HCT116 (cell line): ENCODE measurements around the gene ARHGEF17. TPM values are rescaled to one million over a fixed set of nuclear protein-coding genes. Genes with fewer than 3 reads are reported as not detected.

Source experiments
- ATAC-seq: fragments of 200-7000 bp; cut with Tn5 transposase; 2 replicates; pipeline ENCODE4 v1.9.1; 2020; ENCODE audit warnings: mild to moderate bottlenecking, moderate library complexity
- BruUV-seq: library from RNA; stranded (reverse); fragments of 400-500 nt; replicated peaks from 2 replicates; lab custom pipeline; 2021; lab: Mats Ljungman, UMichigan
- CTCF ChIA-PET: fragments of 300-600 bp; sonication (Branson Sonifier 250); formaldehyde crosslinking; loops from one replicate; lab custom pipeline; 2021; ENCODE audit warnings: antibody characterized with exemption; lab: Charles Lee
- POLR2A ChIA-PET: fragments of 300-600, 350-600 bp; sonication (Branson Sonifier 250); formaldehyde crosslinking; loops from one replicate; lab custom pipeline; 2021; ENCODE audit warnings: antibody characterized with exemption; lab: Charles Lee
- RAD21 ChIA-PET, 2 experiments: fragments of 300-600 bp; sonication (Branson Sonifier 250); formaldehyde crosslinking; loops; one replicate each; lab custom pipeline; 2023; ENCODE audit warnings: low total read pairs in 2 of 2; ENCODE audit not compliant: uncharacterized antibody in 2 of 2, unreplicated experiment in 2 of 2, low non-redundant PET in 1 of 2; lab: Charles Lee
- DNase-seq: peaks from one replicate; pipeline ENCODE4 v3.0.0-alpha.2; 2010; ENCODE audit warnings: low read depth, low spot score
- H2AFZ ChIP-seq: fragments of 200-600 bp; shearing (Covaris generic), sonication (generic); 2 replicates; pipeline ENCODE4 v1.6.1; 2017; ENCODE audit warnings: low read depth, mixed run types, mixed read lengths, antibody characterized with exemption, low read length; ENCODE audit not compliant: poor library complexity, severe bottlenecking
- H3K27ac ChIP-seq: 2 replicates; pipeline ENCODE4 v1.5.1; 2012; ENCODE audit warnings: low read depth, low read length
- H3K27me3 ChIP-seq: fragments of 200-600 bp; sonication (generic); 2 replicates; pipeline ENCODE4 v1.6.1; 2016; ENCODE audit warnings: mixed run types, low read length, mixed read lengths; ENCODE audit not compliant: insufficient read depth
- H3K36me3 ChIP-seq, 2 experiments: fragments of 200-500 bp in 1 of 2; fragments of 200-600 bp in 1 of 2; sonication (Bioruptor generic) in 1 of 2; sonication (generic) in 1 of 2; 2 replicates each; pipeline versions ENCODE4 v1.5.1 to v1.6.1; 2014 to 2016; ENCODE audit warnings: low read length in 2 of 2, inconsistent platforms in 1 of 2, mixed read lengths in 1 of 2, mixed run types in 1 of 2; ENCODE audit not compliant: insufficient read depth in 2 of 2, control insufficient read depth in 1 of 2
- H3K4me1 ChIP-seq, 2 experiments: fragments of 200-600 bp in 1 of 2; sonication (generic) in 1 of 2; 2 replicates each; pipeline versions ENCODE4 v1.5.1 to v1.6.1; 2012 to 2017; ENCODE audit warnings: low read length in 2 of 2, inconsistent platforms in 1 of 2, mild to moderate bottlenecking in 1 of 2, mixed read lengths in 1 of 2, mixed run types in 1 of 2, moderate library complexity in 1 of 2; ENCODE audit not compliant: insufficient read depth in 2 of 2, control insufficient read depth in 1 of 2
- H3K4me2 ChIP-seq: fragments of 200-600 bp; sonication (generic); 2 replicates; pipeline ENCODE4 v1.6.1; 2017; ENCODE audit warnings: mixed run types, low read length, mixed read lengths
- H3K4me3 ChIP-seq, 2 experiments: fragments of 200-600 bp in 1 of 2; sonication (generic) in 1 of 2; replicated peaks in 1 of 2; 2 replicates each; pipeline ENCODE4 v1.5.1; 2011 to 2016; ENCODE audit warnings: low read length in 2 of 2, control low read depth in 1 of 2, low read depth in 1 of 2, mild to moderate bottlenecking in 1 of 2, mixed read lengths in 1 of 2, mixed run types in 1 of 2
- H3K79me2 ChIP-seq: fragments of 200-600 bp; sonication (generic); 2 replicates; pipeline ENCODE4 v1.6.1; 2017; ENCODE audit warnings: mild to moderate bottlenecking, mixed run types, low read length, moderate library complexity, mixed read lengths; ENCODE audit not compliant: insufficient read depth
- H3K9ac ChIP-seq: fragments of 200-600 bp; sonication (generic); 2 replicates; pipeline ENCODE4 v1.6.1; 2016; ENCODE audit warnings: low read length, mixed read lengths
- H3K9me2 ChIP-seq: fragments of 200-600 bp; sonication (generic), shearing (Covaris generic); 2 replicates; pipeline ENCODE4 v1.6.1; 2017; ENCODE audit warnings: mixed run types, mild to moderate bottlenecking, moderate library complexity; ENCODE audit not compliant: insufficient read depth
- H3K9me3 ChIP-seq, 2 experiments: fragments of 200-500 bp in 1 of 2; fragments of 200-600 bp in 1 of 2; sonication (Bioruptor generic) in 1 of 2; sonication (generic) in 1 of 2; 2 replicates each; pipeline ENCODE4 v1.6.1; 2014 to 2017; ENCODE audit warnings: low read length in 2 of 2, mixed read lengths in 2 of 2, inconsistent platforms in 1 of 2, low read depth in 1 of 2, mild to moderate bottlenecking in 1 of 2, mixed run types in 1 of 2, moderate library complexity in 1 of 2; ENCODE audit not compliant: control insufficient read depth in 1 of 2, insufficient read depth in 1 of 2
- H4K20me1 ChIP-seq: fragments of 200-600 bp; sonication (generic), shearing (Covaris generic); 2 replicates; pipeline ENCODE4 v1.6.1; 2017; ENCODE audit warnings: mixed run types, mild to moderate bottlenecking, moderate library complexity; ENCODE audit not compliant: insufficient read depth
- ATF3 ChIP-seq: IDR thresholded peaks from 2 replicates; pipeline ENCODE4 v1.6.1; 2012
- CEBPB ChIP-seq: IDR thresholded peaks from 2 replicates; pipeline ENCODE4 v1.6.1; 2012; ENCODE audit warnings: low read depth
- CTCF ChIP-seq, 3 experiments: fragments of 200-600 bp in 1 of 3; sonication (generic) in 1 of 3; IDR thresholded peaks in 2 of 3; conservative IDR thresholded peaks in 1 of 3; 2 replicates each; pipeline ENCODE4 v1.5.1; 2012 to 2017; ENCODE audit warnings: low read depth in 2 of 3, low read length in 2 of 3, antibody characterized with exemption in 1 of 3, borderline replicate concordance in 1 of 3, control low read depth in 1 of 3, mild to moderate bottlenecking in 1 of 3, mixed read lengths in 1 of 3, mixed run types in 1 of 3, moderate library complexity in 1 of 3; ENCODE audit not compliant: insufficient read depth in 1 of 3
- EZH2phosphoT487 ChIP-seq: fragments of 200-600 bp; IDR thresholded peaks from 2 replicates; pipeline ENCODE4 v1.6.1; 2018; ENCODE audit warnings: antibody characterized with exemption, borderline replicate concordance
- JUND ChIP-seq: IDR thresholded peaks from 2 replicates; pipeline ENCODE4 v1.6.1; 2012
- POLR2A ChIP-seq: IDR thresholded peaks from 2 replicates; pipeline ENCODE4 v1.7.0; 2011; ENCODE audit warnings: borderline replicate concordance; ENCODE audit not compliant: insufficient read depth, insufficient read length; ENCODE audit errors: extremely low read depth
- RAD21 ChIP-seq: IDR thresholded peaks from 2 replicates; pipeline ENCODE4 v1.6.1; 2012; ENCODE audit warnings: low read depth, mild to moderate bottlenecking
- SIN3A ChIP-seq: IDR thresholded peaks from 2 replicates; pipeline ENCODE4 v1.6.1; 2012; ENCODE audit warnings: low read depth
- SP1 ChIP-seq: IDR thresholded peaks from 2 replicates; pipeline ENCODE4 v1.6.1; 2012; ENCODE audit warnings: low read depth
- SRF ChIP-seq: IDR thresholded peaks from 2 replicates; pipeline ENCODE4 v1.6.1; 2012; ENCODE audit warnings: low read depth
- ZFX ChIP-seq: fragments of 450-650 bp; IDR thresholded peaks from 2 replicates; pipeline ENCODE4 v1.6.1; 2017
- ZNF274 ChIP-seq: fragments of 200-500 bp; sonication (Bioruptor generic); IDR thresholded peaks from 2 replicates; pipeline ENCODE4 v1.6.1; 2014; ENCODE audit warnings: mild to moderate bottlenecking, low read depth, low read length, inconsistent platforms
- intact Hi-C: fragments of 100-400 bp; cut with micrococcal nuclease; formaldehyde crosslinking; loops from 2 replicates; pipeline ENCODE4 v1.10.0; 2022
- total RNA-seq: library from RNA; stranded (reverse); gene quantifications from one replicate; pipeline ENCODE4 v1.2.1, GENCODE V29; 2021; ENCODE audit not compliant: unreplicated experiment
- TF ChIP-seq, protein P1 (sequence below): IDR thresholded peaks from 2 replicates; pipeline ENCODE4 v1.6.1; 2011; ENCODE audit warnings: mild to moderate bottlenecking, low read length, moderate library complexity; ENCODE audit not compliant: insufficient replicate concordance; ENCODE audit errors: extremely low read depth
- TF ChIP-seq, protein P2 (sequence below): IDR thresholded peaks from 2 replicates; pipeline ENCODE4 v1.6.1; 2012

Gene ARHGEF17
- total RNA-seq, 1 experiment from 2014 or later: 18.2 TPM

GRCh38 chr11:73259406-73260126 is 48.5 kb upstream of the ARHGEF17 start:
- no peak for ATAC-seq
- ChIA-PET RAD21 (no interaction called here), CTCF (no interaction called here), POLR2A (no interaction called here)
- H3K27me3 ChIP-seq: no peaks in the 10 kb centered on the region
- no TSS peak for BruUV-seq
- H3K79me2 ChIP-seq: no peaks in the 10 kb centered on the region
- no peak overlapping the region for H3K4me3 ChIP-seq
- no peak for DNase-seq
- no peak overlapping the region for H3K27ac ChIP-seq
- H3K9ac ChIP-seq: no peak overlapping the region
- H3K4me1 ChIP-seq: peaks cover 9 to 22% of the 10 kb centered on the region in 2 experiments
- H3K36me3 ChIP-seq: no peaks in the 10 kb centered on the region
- no peak overlapping the region for H2AFZ ChIP-seq
- H3K9me3 ChIP-seq: no peaks in the 10 kb centered on the region
- H4K20me1 ChIP-seq: no peaks in the 10 kb centered on the region
- H3K4me2 ChIP-seq: no peak overlapping the region
- no peaks in the 10 kb centered on the region for H3K9me2 ChIP-seq
- intact Hi-C loops: no loop called here
- TF ChIP-seq ZFX: no peak
- TF ChIP-seq, protein P1, sequence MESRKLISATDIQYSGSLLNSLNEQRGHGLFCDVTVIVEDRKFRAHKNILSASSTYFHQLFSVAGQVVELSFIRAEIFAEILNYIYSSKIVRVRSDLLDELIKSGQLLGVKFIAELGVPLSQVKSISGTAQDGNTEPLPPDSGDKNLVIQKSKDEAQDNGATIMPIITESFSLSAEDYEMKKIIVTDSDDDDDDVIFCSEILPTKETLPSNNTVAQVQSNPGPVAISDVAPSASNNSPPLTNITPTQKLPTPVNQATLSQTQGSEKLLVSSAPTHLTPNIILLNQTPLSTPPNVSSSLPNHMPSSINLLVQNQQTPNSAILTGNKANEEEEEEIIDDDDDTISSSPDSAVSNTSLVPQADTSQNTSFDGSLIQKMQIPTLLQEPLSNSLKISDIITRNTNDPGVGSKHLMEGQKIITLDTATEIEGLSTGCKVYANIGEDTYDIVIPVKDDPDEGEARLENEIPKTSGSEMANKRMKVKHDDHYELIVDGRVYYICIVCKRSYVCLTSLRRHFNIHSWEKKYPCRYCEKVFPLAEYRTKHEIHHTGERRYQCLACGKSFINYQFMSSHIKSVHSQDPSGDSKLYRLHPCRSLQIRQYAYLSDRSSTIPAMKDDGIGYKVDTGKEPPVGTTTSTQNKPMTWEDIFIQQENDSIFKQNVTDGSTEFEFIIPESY: no peak
- no peak for TF ChIP-seq RAD21
- TF ChIP-seq, protein P2, sequence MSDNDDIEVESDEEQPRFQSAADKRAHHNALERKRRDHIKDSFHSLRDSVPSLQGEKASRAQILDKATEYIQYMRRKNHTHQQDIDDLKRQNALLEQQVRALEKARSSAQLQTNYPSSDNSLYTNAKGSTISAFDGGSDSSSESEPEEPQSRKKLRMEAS: no peak
- no peak for TF ChIP-seq SIN3A
- no peak for TF ChIP-seq ZNF274
- no peak for TF ChIP-seq JUND

DNA sequence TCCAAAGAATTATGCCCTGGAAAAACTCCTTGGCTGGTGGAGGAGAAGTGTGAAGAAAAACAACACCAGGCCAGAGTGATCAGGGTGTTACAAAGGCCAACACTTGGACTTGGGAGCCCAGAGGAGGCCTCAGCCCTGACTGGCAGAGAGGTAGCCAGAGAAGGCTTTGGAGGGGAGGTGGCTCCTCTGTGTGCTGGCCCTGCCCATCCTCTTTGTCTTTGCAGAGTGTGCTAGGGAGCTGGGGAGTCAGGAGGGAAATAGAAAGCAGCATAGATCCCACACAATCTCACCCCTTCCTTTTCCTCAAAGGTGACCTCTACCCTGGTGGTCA is 48.0 kb upstream of the ARHGEF17 start:
- Histone ChIP-seq H3K36me3 (no peaks in the 10 kb centered on the region), H2AFZ (no peak overlapping the region), H3K27me3 (peaks cover 4% of the 10 kb centered on the region; the same call in 1 of the 2 replicates), H3K4me3 (no peak overlapping the region), H3K9me3 (no peaks in the 10 kb centered on the region), H3K79me2 (no peaks in the 10 kb centered on the region), H3K9ac (no peak overlapping the region), H3K4me2 (no peak overlapping the region), H3K9me2 (no peaks in the 10 kb centered on the region), H3K4me1 (peaks cover 9 to 26% of the 10 kb centered on the region in 2 experiments), H4K20me1 (no peaks in the 10 kb centered on the region), H3K27ac (no peak overlapping the region)
- CTCF ChIA-PET: no interaction called here
- POLR2A ChIA-PET: no interaction called here
- BruUV-seq: no TSS peak
- intact Hi-C loops: no loop called here
- DNase-seq (no peak), ATAC-seq (no peak)
- RAD21 ChIA-PET: no interaction called here
- no peak for TF ChIP-seq SRF
- no peak for TF ChIP-seq POLR2A
- TF ChIP-seq, protein P1: no peak
- no peak for TF ChIP-seq CTCF (IDR thresholded peaks at IDR 0.05 in 2 of 3, conservative IDR thresholded peaks at IDR 0.05 in 1 of 3; ENCODE audit: borderline replicate concordance in 1 of 3, insufficient read depth in 1 of 3, low read depth in 2 of 3, low read length in 2 of 3)
- no peak for TF ChIP-seq RAD21
- TF ChIP-seq ATF3: no peak
- TF ChIP-seq SP1: no peak
- TF ChIP-seq CEBPB: no peak
- TF ChIP-seq ZFX: no peak
- TF ChIP-seq EZH2phosphoT487: no peak
